Mucosa of rectum (tissue), 2 donors: ENCODE measurements around the gene FBL.

Experiments used
- H3K27ac ChIP-seq, 2 donors: one replicate each; pipeline ENCODE4 v1.7.0; 2013; ENCODE audit warnings: inconsistent platforms in 2 of 2, low read depth in 2 of 2, low read length in 2 of 2
- H3K27me3 ChIP-seq, 2 donors: one replicate each; pipeline ENCODE4 v1.7.0; 2013; ENCODE audit warnings: low read length in 2 of 2; ENCODE audit not compliant: control insufficient read depth in 2 of 2, insufficient read depth in 2 of 2
- H3K36me3 ChIP-seq, 2 donors: one replicate each; pipeline ENCODE4 v1.7.0; 2013; ENCODE audit warnings: low read length in 2 of 2; ENCODE audit not compliant: control insufficient read depth in 2 of 2, insufficient read depth in 2 of 2
- H3K4me1 ChIP-seq, 2 donors: one replicate each; pipeline ENCODE4 v1.7.0; 2013; ENCODE audit warnings: low read length in 2 of 2, mild to moderate bottlenecking in 1 of 2; ENCODE audit not compliant: control insufficient read depth in 2 of 2, insufficient read depth in 2 of 2
- H3K4me3 ChIP-seq, 2 donors: one replicate each; pipeline ENCODE4 v1.7.0; 2013; ENCODE audit warnings: low read length in 2 of 2
- H3K9ac ChIP-seq, 2 donors: one replicate each; pipeline ENCODE4 v1.7.0; 2013; ENCODE audit warnings: low read length in 2 of 2, low read depth in 1 of 2, mild to moderate bottlenecking in 1 of 2
- H3K9me3 ChIP-seq, 2 donors: one replicate each; pipeline ENCODE4 v1.7.0; 2013; ENCODE audit warnings: low read length in 2 of 2; ENCODE audit not compliant: control insufficient read depth in 2 of 2
- donor health status: healthy.
- donor health status: Normal muscosa, but diverticular disease.

FBL gene

DNA sequence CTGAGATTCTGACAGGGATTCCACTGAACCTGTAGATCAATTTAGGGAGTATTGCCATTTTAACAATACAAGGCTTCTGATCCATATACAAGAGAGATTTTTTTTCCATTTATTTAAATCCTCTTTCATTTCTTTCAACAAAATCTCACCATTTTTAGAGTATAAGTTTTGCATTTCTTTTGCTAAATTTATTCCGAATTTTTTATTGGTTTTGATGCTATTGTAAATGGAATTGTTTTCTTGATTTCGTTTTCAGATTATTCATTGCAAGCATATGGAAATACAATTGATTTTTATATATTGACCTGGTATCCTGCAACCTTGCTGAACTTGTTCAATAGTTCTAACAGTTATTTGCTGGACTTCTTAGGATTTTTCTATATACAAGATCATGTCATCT, 49.1 kb downstream of the FBL start:
- H3K9ac ChIP-seq: no peak overlapping the region
- no peaks in the 10 kb centered on the region for H3K4me1 ChIP-seq
- no peak overlapping the region for H3K4me3 ChIP-seq
- no peaks in the 10 kb centered on the region for H3K9me3 ChIP-seq
- H3K27ac ChIP-seq: no peak overlapping the region
- H3K27me3 ChIP-seq: peaks cover under 1 to 6% of the 10 kb centered on the region in 2 donors
- H3K36me3 ChIP-seq: no peaks in the 10 kb centered on the region

DNA sequence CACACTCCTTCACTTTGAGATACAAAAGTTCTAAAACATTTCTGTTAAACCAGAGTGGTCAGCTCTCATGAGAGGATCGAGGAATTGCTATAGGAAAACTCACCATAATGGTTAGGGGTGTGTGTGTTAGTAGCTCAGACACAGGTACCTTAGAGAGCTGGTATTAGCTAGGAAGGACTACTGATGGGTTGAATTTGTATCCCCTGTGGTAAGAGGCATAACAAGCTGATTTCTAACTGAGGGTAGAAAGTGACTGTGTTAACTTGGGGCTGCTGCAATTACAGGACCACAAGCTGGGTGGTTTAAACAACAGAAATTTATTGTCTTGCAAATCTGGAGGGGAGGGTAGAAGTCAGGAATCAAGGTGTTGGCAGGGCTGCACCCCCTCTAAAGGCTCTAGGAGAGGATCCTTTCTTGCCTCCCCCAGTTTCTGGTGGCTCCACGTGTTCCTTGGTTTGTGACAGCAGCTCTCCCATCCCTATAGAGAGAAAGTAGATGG, 50.1 kb downstream of the FBL start:
- H3K36me3 ChIP-seq: no peaks in the 10 kb centered on the region
- no peaks in the 10 kb centered on the region for H3K4me1 ChIP-seq

DNA sequence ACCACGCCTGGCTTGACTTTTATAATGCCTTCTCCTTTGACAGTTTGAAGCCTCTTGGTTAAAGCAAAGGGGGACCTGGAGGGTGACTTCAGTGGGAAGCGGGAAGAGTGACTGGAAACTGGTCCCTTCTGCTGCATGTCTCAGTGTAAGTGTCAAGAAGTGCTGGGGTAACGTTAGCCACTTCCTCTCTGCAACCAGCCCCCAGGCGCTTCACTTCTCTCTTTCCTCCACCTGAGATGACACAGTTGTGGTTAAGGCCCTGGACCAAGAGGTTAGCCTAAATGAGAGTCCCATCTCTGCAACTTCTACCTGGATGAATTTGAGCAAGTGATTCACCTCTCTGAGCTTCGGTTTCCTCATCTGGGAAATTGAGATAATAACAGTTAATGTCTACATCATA, 51.2 kb downstream of the FBL start:
- H3K4me1 ChIP-seq: no peaks in the 10 kb centered on the region
- no peaks in the 10 kb centered on the region for H3K9me3 ChIP-seq
- no peak overlapping the region for H3K9ac ChIP-seq
- H3K4me3 ChIP-seq: no peak overlapping the region
- H3K27me3 ChIP-seq: peaks cover 0 to 6% of the 10 kb centered on the region in 2 donors
- H3K27ac ChIP-seq: no peak overlapping the region
- H3K36me3 ChIP-seq: no peaks in the 10 kb centered on the region

More for the DNA sequence above, 50.1 kb downstream of the FBL start:
- no peak overlapping the region for H3K27ac ChIP-seq
- H3K27me3 ChIP-seq: peaks cover 0 to 6% of the 10 kb centered on the region in 2 donors
- H3K4me3 ChIP-seq: no peak overlapping the region
- H3K9me3 ChIP-seq: no peaks in the 10 kb centered on the region
- no peak overlapping the region for H3K9ac ChIP-seq

DNA sequence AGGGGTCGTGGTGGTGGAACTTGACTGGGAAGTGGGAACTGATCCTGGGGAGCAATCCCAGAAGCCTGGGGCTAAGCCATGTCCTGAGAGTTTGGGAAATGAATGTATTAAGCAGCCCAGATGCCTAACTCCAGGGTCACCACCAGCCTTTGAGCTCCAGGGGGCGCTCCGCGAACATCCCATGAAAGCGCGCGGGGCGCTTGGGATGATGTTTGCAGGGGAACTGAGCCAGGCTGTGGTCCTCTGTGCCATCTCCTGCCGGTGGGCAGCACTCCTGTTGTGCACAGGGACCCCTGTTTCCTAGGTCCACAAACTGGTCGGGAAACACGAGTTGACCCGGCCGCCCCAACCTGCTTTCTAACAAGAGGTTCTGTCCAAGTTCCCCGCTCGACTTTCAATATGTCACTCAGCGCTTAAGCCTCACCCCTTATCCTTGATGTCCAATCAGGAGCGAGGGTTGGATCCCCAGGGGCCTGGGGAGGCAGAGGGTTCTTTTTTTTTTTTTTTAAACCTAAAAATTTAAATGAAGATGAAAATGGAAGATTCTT, 53.1 kb downstream of the FBL start:
- H3K27ac ChIP-seq: no peak overlapping the region
- H3K9ac ChIP-seq: no peak overlapping the region
- H3K4me3 ChIP-seq: peak overlapping the region; percentile 53 to 66
- H3K36me3 ChIP-seq: no peaks in the 10 kb centered on the region
- no peaks in the 10 kb centered on the region for H3K4me1 ChIP-seq
- peaks cover 0 to 6% of the 10 kb centered on the region in 2 donors for H3K27me3 ChIP-seq
- H3K9me3 ChIP-seq: no peaks in the 10 kb centered on the region

DNA sequence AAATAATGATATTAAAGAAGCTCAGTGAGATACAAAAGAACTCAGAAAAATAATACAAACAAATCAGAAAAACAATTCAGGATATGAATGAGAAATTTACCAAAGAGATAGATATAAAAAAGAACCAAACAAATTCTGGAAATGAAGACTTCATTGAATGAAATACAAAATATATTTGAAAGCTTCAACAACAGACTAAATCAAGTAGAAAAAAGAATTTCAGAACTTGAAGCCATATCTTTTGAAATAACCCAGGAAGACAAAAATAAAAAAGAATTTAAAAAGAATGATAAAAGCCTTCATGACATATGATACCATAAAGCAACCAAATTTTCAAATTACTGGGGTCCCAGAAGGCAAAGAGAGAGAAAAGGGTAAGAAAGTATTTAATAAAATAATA, 57.9 kb downstream of the FBL start:
- Histone ChIP-seq H3K36me3 (no peaks in the 10 kb centered on the region), H3K27me3 (peaks cover 3 to 6% of the 10 kb centered on the region in 2 donors), H3K27ac (no peak overlapping the region), H3K4me1 (no peaks in the 10 kb centered on the region), H3K9ac (no peak overlapping the region), H3K9me3 (no peaks in the 10 kb centered on the region), H3K4me3 (no peak overlapping the region)
